GM15510 (cell line): ENCODE measurements around the gene PRKCA.

ENCODE experiments used
- POLR2A ChIP-seq: IDR thresholded peaks from 3 replicates; pipeline ENCODE4 v1.6.1; 2011; ENCODE audit warnings: borderline replicate concordance; ENCODE audit not compliant: insufficient read length; ENCODE audit errors: extremely low read depth

PRKCA gene

GRCh38 chr17:66717641-66718058 is 415.2 kb downstream of the PRKCA start:
- TF ChIP-seq POLR2A: no peak

- TF ChIP-seq POLR2A: no peak
Measured at GRCh38 chr17:66720027-66720426, 417.6 kb downstream of the PRKCA start.

- no peak for TF ChIP-seq POLR2A
Measured at GRCh38 chr17:66720567-66720966, 418.2 kb downstream of the PRKCA start.

GRCh38 chr17:66722341-66722740 is 419.9 kb downstream of the PRKCA start:
- no peak for TF ChIP-seq POLR2A

- no peak for TF ChIP-seq POLR2A
Measured at GRCh38 chr17:66724581-66725341, 422.3 kb downstream of the PRKCA start.

- no peak for TF ChIP-seq POLR2A
Measured at GRCh38 chr17:66725956-66726355, 423.5 kb downstream of the PRKCA start.

- no peak for TF ChIP-seq POLR2A
Measured at GRCh38 chr17:66726371-66726770, 424.0 kb downstream of the PRKCA start.

- no peak for TF ChIP-seq POLR2A
Measured at GRCh38 chr17:66726846-66727245, 424.4 kb downstream of the PRKCA start.

GRCh38 chr17:66727634-66728570 is 425.5 kb downstream of the PRKCA start:
- TF ChIP-seq POLR2A: no peak

GRCh38 chr17:66730461-66730923 is 428.1 kb downstream of the PRKCA start:
- no peak for TF ChIP-seq POLR2A

- TF ChIP-seq POLR2A: no peak
Measured at GRCh38 chr17:66733759-66734158, 431.3 kb downstream of the PRKCA start.

- TF ChIP-seq POLR2A: no peak
Measured at GRCh38 chr17:66734186-66734943, 432.0 kb downstream of the PRKCA start.

GRCh38 chr17:66737524-66737923 is 435.1 kb downstream of the PRKCA start:
- TF ChIP-seq POLR2A: no peak

- TF ChIP-seq POLR2A: no peak
Measured at GRCh38 chr17:66738301-66738700, 435.9 kb downstream of the PRKCA start.

- TF ChIP-seq POLR2A: no peak
Measured at GRCh38 chr17:66739553-66739952, 437.1 kb downstream of the PRKCA start.
